Measurements from ENCODE around the gene GSG1L. TPM values are rescaled to one million over a fixed set of nuclear protein-coding genes. Genes with fewer than 3 reads are reported as not detected.

The GSG1L gene
- total RNA-seq, 1 donor from 2014 or later: not detected

Other genes with a start within 250 kb of the GSG1L start
- gene XPO6, start 148.3 kb upstream of the GSG1L start, total RNA-seq: 59.4 and 64.2 TPM in 2 replicates
- gene SBK1, start 228.8 kb upstream of the GSG1L start, total RNA-seq: under 0.01 and 0.13 TPM in 2 replicates